GM21526 (cell line): Measurements from ENCODE around the gene TACR1.
"Not testable (repeated sequence)": the region's sequence is repeated elsewhere in the genome, so short reads cannot be mapped to it uniquely, and the experiment has no call there.

Experiments
- ATAC-seq: cut with Tn5 transposase; IDR thresholded peaks from one replicate; pipeline ENCODE4 v1.9.1; 2021; ENCODE audit warnings: moderate library complexity; ENCODE audit not compliant: unreplicated experiment, low FRiP score

TACR1 gene

DNA sequence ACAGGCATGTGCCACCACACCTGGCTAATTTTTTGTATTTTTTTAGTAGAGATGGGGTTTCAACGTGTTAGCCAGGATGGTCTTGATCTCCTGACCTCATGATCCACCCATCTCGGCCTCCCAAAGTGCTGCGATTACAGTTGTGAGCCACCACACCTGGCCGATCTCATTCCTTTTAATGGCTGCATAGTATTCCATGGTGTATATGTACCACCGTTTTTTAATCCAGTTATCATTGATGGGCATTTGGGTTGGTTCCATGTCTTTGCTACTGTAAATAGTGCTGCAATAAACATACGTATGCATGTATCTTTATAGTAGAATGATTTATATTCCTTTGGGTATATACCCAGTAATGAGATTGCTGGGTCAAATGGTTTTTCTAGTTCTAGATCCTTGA, 51.4 kb downstream of the TACR1 start:
- ATAC-seq: not testable (repeated sequence)

DNA sequence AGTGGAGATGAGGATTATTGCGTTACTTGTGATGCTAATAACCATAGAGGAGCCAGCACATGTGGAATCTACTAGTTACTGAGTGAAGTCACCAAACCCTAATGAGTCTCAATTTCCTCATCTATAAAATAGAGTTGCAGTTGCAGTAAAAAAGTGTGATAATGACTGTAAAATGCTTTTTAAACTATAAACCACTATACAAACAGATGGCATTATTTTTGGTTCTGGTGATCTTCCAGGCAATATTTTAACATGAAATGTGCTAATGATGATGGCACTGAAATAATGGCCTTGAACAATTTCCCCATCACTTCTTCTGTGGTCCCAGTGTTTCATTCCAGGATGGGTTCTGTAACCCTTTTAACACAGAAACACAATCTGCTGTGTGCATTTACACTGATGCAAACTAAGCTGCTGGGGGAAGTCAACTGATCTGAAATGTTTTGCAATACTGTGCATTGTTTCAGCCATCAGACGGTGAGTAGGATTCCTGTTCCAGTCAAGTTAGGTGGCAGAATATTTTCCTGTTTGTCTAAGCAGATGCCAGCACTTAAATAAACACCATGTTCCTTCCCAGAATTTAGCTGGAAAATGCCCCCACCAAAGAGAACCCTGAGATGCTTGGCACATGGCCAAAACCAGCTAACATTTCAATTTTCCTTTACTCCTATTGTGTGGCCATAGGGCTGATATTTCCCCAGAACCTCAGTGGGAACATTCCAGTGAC, 52.6 kb downstream of the TACR1 start:
- no peak for ATAC-seq

DNA sequence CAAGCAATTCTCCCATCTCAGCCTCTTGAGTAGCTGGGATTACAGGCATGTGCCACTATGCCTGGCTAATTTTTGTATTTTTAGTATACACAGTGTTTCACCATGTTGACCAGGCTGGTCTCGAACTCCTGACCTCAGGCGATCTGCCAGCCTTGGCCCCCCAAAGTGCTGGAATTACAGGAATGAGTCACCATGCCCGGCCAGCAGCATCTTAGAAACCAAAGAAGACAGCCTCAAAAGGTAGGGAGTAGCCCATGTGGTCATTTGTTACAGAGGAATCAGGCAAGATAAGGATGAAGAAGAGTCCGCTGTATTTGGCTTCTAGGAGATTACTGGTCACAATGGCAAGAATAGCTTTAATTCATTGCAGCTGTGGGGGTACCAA, 53.1 kb downstream of the TACR1 start:
- not testable (repeated sequence) for ATAC-seq

DNA sequence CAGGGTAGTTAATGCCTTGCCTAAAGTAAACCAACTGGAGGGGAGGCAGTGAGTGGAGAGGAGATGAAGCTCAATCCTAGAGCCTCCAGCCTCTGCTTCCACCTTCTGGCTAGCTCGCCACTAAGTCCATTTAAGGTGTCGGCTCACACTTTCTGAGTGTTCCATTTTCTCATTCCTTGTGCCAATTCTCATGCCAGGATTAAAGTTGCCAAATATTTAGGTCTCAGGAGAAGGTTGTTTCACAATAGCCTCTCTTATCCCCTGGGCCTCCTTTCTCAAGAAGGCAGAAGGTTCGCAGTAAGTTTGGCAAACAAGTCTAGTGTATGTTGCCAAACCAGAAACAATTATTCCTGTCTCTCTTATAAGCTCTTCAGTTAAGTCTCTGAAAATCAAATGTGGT, 57.2 kb downstream of the TACR1 start:
- ATAC-seq: no peak

DNA sequence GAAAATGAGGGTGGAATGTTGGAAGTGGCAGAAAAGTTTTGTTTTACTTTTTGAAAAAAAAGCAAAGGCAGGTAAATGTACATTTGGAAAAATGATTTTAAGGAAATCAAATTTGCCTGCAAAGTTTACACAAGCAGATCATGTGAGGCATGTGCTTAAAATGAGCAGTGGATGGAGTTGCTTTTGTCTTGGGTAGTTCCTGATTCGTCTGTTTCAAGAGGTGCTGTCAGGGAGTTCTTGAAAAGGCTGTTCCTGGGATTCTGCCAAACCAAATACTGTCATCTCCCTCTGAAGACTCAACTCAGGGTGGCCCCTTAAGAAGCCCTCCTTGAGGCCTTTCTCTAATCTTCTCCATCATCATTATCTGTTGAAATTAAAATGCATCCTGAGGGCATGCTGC, 59.0 kb downstream of the TACR1 start:
- no peak for ATAC-seq

DNA sequence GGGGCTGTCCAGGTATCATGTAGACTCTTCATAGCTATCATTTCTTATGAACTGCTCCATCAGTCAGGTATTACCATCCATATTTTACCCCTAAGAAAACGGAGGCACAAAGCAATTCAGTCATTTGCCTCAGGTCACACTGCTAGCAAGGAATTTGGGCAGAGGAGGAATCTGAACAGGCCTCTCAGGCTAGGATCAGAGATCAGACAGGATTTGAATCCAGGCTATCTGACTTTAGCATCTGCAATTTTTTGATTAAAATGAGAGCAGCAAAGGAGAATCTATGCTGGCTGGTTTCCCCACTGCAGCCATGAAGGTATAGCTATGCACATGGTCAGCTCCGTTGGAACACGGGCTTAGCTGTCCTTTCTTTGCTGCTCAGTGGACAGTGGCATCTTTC, 60.1 kb downstream of the TACR1 start:
- ATAC-seq: no peak

DNA sequence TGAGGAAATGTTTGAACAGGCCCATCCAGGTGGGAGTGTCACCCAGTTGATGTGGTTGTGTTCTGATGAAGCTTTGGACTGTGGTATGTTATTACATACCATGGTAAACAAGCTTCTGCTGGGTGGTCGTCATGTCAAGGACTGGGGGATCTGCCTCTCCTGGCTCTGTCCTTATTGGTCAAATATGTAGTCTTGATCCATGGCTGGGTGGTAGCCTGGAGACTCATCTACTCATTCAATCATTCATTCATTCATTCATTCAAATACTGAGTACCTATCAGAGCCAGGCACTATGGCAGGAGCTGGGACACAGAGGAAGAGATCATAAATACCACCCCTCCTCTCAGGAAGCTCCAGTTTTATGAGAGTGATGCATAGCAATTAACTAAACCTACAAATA, 60.8 kb downstream of the TACR1 start:
- ATAC-seq: no peak

DNA sequence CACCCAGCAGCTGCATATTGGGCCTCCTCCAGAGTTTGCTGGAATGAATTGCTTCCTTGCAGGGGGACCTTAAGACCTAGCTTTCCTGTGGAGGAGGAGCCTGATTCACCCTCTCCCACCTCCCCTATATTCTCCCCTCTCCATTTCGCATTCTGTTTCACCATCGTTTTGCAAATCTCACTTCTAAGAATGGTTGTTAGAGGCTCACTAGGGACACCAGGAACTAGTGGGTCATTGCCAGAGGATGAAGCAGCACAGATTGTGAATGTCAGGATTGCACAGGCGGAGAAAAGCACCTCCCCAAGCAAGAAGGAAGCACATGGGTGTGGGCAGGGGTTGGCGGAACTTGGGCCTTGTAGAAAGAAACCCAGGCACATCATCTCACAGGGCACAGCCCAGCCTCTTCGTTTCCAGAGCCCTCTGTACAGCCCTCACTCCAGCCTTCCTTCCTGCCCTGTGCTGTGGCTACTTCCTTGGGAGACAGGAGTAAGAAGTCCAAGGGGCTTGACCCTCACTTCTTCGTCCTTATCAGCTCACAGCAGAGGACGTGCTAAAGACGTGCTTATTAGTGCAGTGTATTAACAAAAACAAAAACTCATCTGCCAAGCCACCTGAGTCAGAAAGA, 63.4 kb downstream of the TACR1 start:
- no peak for ATAC-seq

DNA sequence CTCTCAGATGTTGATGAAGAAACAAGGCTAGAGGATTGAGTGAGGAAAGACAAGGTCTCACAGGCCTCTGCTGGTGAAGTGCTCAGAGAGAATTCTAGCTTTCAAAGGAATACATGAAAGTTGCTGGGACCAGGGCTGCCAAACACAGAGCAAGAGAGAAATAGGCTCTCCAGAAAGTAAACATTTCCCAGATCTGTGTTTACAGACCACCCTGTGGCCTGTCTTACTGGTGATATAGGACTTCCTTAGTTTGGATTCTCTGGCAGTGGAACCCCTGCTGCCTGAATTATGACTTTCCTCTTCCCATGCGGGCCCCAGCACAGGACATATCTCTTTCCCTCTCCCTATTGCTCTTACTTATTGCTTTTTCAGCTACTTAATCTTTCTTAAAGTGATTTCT, 64.5 kb downstream of the TACR1 start:
- ATAC-seq: no peak

DNA sequence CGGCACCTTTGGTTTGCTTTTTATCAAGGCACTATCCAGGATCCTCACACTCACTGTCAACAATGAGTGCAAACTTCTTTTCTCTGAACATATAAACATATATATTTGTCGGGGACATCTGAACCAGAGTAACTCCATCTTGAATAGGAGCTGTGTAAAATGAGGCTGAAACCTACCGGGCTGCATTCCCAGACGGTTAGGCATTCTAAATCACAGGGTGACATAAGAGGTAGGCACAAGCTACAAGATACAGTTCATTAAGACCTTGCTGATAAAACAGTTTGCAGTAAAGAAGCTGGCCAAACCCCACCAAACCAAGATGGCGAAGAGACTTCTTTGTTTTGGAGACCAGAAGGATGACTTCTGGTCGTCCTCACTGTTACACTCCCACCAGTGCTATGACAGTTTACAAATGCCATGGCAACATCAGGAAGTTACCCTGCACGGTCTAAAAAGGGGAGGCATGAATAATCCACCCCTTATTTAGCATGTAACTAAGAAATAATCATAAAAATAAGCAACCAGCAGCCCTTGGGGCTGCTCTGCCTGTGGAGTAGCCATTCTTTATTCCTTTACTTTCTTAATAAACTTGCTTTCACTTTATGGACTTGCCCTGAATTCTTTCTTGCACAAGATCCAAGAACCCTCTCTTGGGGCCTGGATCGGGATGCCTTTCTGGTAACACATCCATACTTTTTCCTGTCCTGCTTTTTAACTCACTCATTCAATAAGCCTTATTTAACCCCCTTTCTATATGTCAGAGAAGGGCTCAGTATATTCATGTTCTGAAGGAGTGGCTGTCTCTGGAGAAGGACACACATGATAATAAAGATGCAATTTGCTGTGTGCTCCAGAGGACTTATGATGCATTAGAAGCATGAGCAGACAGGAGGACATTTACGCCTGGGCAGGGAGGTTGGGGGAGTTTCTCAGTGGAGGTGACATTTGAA, 65.4 kb downstream of the TACR1 start:
- no peak for ATAC-seq

DNA sequence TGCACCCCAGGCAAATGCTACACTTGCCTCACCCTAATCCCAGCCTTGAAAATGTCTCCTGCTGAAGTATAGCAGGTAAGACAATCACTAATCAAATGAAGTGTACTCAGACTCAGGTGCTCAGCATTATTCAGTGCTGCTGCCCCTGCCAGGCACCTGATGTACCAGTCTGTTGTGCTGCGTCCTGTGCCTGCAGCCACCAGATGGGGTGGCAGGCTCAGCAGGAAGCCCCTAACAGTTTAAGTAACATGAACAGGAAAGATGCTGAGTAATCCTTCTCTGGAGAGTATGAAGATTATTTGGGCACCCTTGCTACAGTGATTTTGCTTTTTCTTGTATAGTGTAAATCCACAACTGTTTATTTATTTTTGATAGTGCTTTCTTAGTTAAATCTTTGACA, 69.1 kb downstream of the TACR1 start:
- no peak for ATAC-seq

DNA sequence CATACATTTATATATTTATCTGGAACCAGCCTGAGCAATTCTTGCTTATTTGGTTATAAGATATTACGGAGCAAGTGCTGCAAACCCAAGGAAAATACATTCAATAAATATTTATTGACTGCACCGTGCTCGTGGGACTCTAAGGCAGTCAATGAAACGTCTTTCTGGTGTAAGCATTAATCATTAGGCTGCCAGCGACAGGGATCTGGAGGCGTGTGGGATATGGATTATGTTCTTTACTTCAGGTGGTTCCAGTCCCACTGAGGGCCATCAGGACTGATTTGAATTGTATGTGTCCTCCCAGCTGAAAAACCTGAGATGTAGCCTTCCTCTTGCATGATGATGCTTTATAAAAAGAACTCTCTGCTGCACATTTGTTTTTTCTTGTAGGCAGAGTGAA, 75.4 kb downstream of the TACR1 start:
- ATAC-seq: no peak

DNA sequence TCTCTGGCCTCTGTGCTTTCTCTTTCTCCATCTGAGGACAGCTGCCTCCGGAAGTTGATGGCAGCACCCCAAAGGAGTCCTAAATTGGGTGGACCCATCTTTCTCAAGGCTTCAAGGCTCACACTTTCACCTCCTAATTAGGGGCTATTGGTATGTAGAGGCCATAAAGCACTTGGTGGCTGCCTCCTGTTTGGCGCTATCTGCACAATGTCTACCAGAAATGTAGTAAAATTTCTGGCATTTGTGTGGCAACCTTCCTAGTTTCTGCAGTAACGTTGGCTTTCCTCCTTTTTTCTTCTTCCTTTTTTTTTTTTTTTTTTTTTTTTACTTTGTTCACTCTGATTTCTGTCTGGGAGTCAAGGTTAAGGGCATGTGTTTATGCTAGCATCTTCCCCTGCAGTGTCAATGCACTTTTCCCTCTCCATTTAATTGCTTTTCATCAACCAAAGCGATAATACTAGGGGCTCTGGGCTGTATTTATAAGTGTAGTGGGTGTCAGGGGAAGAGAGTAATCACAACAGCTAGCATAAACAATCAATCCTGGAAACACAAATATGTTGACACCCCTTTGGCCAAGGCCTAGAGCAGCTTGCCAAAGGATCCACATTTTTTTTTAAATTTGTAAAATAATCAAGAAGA, 86.0 kb downstream of the TACR1 start:
- no peak for ATAC-seq

DNA sequence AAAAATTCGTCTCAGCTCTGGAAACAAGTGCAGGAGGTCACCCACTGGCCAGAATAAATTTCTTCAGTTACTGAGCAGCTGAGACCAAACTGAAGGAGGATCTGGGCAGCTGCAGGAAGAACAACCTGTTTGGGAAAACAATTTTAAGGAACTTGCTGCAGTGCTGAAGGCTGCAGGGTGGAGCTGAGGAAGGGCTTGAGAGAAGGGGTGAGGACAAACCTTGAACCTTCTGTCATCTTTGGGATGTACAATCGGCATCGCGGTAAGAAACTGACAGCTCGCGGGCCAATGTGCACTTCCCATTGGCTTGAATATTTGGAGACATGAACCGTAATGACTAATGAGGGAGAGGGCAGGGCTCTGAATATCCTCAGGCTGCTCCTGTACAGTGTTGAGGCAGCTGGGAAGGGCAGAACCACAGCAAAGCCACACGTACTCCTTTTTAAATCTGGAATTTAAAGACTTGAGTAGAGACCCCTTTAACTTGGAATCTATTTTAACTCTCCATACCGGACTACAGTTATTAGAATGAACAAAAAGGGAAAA, 90.3 kb downstream of the TACR1 start:
- no peak for ATAC-seq

DNA sequence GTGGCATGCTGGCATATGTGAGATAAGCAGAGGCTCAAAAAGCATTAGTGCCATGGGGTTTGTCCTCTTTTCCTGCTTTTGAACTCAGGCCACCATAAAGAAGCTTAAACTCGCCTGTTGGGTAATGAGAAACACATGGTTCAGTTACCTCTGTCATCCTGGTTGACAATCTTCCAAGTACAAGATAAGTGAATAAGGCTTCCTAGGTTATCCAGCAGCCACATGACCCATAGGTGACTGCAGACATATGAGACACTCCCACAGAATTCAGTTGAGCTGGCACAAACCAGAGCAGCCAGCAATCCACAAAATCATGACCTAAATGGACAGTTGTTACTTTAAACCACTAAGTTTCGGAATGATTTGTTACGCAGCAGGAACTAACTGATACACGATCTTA, 97.3 kb downstream of the TACR1 start:
- ATAC-seq: no peak

DNA sequence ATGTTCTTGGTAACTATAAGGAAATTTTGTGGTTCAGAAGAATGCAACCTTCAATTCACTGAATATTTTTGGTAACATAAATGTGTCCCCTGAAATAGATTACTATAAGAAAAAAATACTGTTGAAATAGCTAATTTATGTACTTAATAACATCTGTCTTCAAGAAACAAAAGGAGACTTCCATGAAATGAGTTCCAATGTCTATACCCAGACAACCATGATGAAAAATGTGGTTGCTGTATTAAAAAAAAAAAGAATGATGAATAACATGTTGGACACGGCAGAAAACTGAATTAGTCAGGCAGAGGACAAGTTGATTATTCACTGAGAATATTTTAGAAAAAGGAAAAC, 98.5 kb downstream of the TACR1 start:
- ATAC-seq: no peak

DNA sequence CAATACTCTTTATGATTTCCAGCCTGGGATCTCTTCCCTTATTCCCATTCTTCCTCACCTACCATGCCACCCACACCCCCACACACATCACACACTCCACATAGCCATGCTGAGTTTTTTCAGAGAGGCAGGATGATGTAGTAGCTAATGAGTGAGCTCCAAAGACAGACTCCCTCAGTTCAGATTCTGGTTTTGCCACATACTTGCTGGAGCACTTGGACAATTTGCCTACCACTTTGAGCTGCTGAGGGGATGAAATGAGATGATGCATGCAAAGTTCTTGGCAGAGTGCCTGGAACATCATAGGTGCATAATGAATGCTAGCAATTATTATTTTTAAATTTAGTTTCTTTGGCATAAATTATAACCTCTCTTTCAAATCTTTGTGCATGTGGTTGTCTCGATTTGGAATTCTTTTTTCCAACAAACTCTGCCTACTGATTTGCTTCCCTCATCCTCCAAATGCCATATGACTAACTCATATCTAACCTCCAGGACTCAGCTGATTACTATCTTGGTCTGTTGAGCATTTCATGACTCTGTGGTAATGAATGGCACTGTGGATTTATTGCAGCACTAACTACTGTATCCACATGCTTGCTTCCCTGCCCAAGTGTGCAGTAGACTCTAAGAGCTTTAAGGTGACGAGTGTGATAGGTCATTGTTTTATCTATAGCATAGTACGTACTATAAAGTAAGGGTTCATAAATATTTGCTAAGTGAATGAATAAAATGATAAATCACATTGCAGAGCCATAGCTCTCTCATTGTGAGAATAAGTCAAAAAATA, 99.1 kb downstream of the TACR1 start:
- ATAC-seq: no peak

DNA sequence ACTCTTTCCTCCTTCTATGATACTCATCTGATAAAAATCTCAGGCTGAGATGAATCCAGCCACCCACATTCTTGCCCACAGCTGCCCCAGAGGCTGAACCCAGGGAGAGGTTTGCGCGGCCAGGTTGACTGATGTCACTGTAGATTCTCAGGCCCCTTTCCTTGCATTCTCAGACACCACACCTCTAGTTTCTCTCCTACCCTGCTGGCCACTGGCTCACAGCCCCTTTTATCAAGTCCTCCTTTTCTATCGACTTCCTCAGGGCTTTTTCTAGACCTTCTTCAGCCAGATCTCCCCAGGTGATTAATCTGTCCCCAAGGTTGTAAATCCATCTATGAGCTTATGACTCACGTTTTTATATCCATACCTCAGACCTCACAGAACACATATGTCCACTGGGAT, 99.8 kb downstream of the TACR1 start:
- no peak for ATAC-seq

DNA sequence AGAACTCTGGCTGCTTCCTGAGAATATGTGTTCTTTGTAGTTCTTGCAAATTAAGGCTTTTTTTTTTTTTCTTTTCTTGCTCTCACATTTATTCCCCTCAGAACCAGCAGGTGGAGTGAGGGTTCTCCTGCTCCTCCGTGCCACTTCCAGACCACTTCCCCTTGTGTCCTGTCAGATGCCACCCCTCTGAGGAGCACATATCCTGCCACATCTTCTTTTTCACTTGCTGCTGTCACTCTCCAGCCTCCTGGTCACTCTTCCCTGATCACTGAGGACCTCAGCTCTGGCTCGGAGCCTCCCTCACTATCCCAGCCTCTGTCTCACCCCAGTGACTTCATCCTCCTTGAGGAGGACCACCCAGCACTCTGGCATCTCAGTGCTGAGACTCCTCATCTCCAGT, 100.5 kb downstream of the TACR1 start:
- ATAC-seq: no peak

DNA sequence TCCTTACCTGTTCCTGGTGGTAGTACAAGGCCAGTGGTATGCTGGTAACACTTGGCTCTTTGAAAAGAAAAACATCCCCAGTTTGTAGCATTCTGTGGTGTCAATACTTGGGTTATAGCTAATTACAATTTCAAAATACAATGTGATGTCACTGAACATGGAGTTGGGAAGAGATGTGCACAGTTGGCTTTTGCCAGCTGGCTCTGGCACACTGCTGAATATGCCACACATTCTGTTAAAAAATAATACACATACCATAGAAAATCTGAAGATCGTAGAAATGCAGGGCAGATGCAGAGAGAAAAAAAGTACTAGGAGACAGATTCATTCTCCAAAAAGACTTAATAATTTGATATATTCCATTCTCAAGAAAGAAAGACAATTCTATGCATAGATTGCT, 101.5 kb downstream of the TACR1 start:
- ATAC-seq: no peak
